ENCODE results near the gene CFAP45. TPM values are rescaled to one million over a fixed set of nuclear protein-coding genes. Genes with fewer than 3 reads are reported as not detected.

CFAP45 gene
- total RNA-seq, 1 experiment from 2014 or later, result 0.40 TPM

DNA sequence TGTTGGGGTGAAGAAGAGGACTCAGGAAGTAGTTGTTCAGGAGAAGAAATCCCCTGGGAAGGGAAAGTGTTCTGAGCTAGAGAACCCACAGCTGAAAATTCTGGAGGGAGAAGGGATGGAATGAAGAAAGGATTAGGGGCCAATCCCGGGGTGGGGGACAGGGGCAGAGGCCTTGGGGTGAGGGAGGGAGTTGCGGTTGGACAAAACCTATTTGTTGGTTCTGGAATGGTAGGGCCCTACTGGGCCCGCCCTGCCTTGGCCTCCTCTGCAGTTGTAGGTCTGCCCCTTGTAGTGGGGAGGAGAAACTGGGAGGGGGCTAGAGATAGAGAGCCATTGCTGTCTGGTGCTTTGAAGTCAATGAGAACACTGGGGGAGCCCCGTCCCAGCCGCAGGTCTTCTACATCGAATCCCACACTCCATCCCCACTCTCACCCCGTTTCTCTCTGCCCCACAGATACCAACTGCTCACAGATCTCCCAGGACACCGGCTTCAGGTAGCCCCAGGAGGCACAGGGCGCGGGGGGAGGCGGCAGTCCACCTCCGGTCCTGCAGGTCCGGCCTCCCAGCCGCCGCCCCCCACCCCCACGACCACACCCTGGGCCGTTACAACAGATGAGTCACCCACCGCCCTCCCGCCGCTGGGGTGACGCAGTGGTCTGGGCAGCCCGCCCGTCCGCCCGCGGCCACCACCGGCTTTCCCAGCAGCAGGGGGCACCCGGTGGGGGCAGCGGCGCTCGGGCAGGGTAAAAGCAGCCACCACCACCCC is 24.2 kb upstream of the CFAP45 start:
- TF ChIP-seq, protein P1, sequence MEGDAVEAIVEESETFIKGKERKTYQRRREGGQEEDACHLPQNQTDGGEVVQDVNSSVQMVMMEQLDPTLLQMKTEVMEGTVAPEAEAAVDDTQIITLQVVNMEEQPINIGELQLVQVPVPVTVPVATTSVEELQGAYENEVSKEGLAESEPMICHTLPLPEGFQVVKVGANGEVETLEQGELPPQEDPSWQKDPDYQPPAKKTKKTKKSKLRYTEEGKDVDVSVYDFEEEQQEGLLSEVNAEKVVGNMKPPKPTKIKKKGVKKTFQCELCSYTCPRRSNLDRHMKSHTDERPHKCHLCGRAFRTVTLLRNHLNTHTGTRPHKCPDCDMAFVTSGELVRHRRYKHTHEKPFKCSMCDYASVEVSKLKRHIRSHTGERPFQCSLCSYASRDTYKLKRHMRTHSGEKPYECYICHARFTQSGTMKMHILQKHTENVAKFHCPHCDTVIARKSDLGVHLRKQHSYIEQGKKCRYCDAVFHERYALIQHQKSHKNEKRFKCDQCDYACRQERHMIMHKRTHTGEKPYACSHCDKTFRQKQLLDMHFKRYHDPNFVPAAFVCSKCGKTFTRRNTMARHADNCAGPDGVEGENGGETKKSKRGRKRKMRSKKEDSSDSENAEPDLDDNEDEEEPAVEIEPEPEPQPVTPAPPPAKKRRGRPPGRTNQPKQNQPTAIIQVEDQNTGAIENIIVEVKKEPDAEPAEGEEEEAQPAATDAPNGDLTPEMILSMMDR (IDR thresholded peaks at IDR 0.05; ENCODE audit: unreplicated experiment), result peak; percentile 5
- ChIA-PET POLR2A (interaction anchor here (0.6 to 4.5 kb wide), 31 partner anchors 8 to 833 kb away, joined by 3 to 62 read pairs (median 4); partner anchors contain the start of genes DUSP23, PEX19 and PIGM), CTCF (interaction anchor here (0.6 to 52.4 kb wide), 17 partner anchors 9 to 904 kb away, joined by 3 to 1675 read pairs (median 5); no protein-coding TSS in a partner anchor)
- Mint-ChIP-seq H3K4me1 (ENCODE audit: insufficient read depth, unreplicated experiment) (peaks cover 51% of the 10 kb centered on the region), H3K36me3 (ENCODE audit: insufficient read depth, unreplicated experiment) (peaks cover 40% of the 10 kb centered on the region), H3K4me3 (ENCODE audit: unreplicated experiment) (peak overlapping the region; percentile 81), H3K9me3 (ENCODE audit: unreplicated experiment) (no peaks in the 10 kb centered on the region), H3K27me3 (ENCODE audit: insufficient read depth, unreplicated experiment) (no peaks in the 10 kb centered on the region), H3K27ac (ENCODE audit: low read depth, unreplicated experiment) (peak overlapping the region; percentile 99)
- peak; percentile 94 for DNase-seq (ENCODE audit: unreplicated experiment)
- TSS peak; percentile 72 for BruUV-seq (replicated peaks)
- intact Hi-C loops (cut with micrococcal nuclease), result loop anchor here (5.0 kb wide), 1 partner anchor 328 kb away; no protein-coding TSS in a partner anchor

DNA sequence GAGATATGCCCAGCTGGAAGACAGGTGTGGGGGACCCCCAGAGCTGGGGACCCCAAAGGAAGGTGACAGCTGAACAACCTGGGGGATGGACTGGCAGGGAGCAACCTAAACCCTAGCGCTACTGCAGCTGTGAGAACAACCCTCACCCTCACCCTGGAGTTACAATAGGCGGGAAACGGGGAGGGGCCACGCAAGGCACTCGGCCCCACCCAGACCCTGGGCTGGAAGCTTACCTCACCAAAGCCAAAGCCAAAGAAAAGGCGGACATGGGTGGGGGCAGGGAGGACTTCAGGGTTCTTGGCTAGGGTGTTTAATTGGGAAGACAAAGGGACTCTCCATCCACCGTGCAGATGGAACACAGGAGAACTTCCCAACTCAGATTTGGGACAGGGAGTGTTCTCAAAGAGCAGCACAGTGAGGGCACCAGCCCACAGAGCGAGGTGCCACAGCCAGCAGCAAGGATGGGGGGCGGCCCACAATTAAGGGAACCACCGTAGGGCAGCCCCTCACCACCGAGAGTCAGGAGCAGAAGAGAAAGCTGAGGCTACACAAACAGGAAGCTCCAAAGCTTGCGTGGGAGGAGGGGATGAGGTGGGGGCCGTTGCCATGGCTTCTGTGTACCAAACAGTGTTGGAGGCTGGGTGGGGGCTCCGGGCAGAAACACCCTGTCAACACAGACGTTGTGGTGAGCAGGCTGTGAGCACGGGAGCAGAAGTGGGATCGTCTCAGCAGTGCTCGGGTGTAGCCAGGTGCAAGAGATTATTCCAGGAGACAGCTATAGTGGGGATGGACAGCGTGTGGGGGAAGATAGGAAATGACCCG is 23.4 kb upstream of the CFAP45 start:
- ChIA-PET CTCF (interaction anchor here (0.5 to 52.4 kb wide), 22 partner anchors 8 to 1921 kb away, joined by 3 to 1675 read pairs (median 4); no protein-coding TSS in a partner anchor), POLR2A (interaction anchor here (0.6 to 4.5 kb wide), 25 partner anchors 7 to 833 kb away, joined by 3 to 62 read pairs (median 4); partner anchors contain the start of genes DUSP23 and PIGM)
- TF ChIP-seq, protein P1 (IDR thresholded peaks at IDR 0.05; ENCODE audit: unreplicated experiment), result no peak
- no TSS peak for BruUV-seq (replicated peaks)
- no peaks in the 10 kb centered on the region for H3K9me3 Mint-ChIP-seq (ENCODE audit: unreplicated experiment)
- H3K27me3 Mint-ChIP-seq (ENCODE audit: insufficient read depth, unreplicated experiment), result no peaks in the 10 kb centered on the region
- peaks cover 52% of the 10 kb centered on the region for H3K4me1 Mint-ChIP-seq (ENCODE audit: insufficient read depth, unreplicated experiment)
- intact Hi-C loops (cut with micrococcal nuclease), result loop anchor here (1.0 to 5.0 kb wide), 2 partner anchors 143 to 329 kb away; partner anchors contain the start of gene DUSP23
- peak; percentile 98 for DNase-seq (ENCODE audit: unreplicated experiment)
- H3K4me3 Mint-ChIP-seq (ENCODE audit: unreplicated experiment), result peak overlapping the region; percentile 81
- peaks cover 48% of the 10 kb centered on the region for H3K36me3 Mint-ChIP-seq (ENCODE audit: insufficient read depth, unreplicated experiment)
- H3K27ac Mint-ChIP-seq (ENCODE audit: low read depth, unreplicated experiment), result peak overlapping the region; percentile 99

DNA sequence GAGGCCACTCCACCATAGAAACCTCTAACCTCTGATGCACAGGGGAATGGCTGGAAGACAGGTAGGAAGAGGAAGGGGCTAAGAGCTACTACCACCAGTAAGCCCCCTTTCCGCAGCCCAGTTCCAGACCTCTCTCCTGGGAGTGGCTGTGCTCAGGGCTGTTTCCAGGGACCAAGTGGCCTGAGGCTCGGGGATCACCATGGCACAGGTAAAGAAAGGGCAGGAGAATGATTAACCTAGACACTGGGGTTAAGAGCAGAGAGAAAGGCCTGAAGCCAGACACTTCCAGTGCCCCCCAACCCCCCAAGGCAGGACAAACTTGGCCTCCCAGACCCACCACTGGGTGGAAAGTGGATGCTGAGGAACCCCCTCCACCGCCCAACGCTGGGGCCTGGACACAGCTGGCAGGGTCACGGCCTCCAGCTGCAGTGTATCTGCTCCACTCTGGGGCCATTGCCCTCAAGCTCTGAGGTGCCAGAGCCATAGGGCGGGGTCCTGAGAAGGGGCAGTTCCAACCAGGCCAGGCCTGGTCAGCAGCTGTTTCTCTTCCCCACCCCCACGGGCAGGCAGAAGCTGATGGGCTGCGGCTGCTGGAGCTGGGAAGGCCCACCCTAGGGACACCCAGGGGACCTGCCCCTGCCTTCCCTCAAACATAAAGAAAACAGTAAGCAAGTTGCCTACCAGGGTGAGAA is 22.7 kb upstream of the CFAP45 start:
- intact Hi-C loops (cut with micrococcal nuclease), result loop anchor here (1.0 to 5.0 kb wide), 2 partner anchors 142 to 330 kb away; partner anchors contain the start of gene DUSP23
- no peak for DNase-seq (ENCODE audit: unreplicated experiment)
- peak overlapping the region; percentile 81 for H3K4me3 Mint-ChIP-seq (ENCODE audit: unreplicated experiment)
- peak overlapping the region; percentile 99 for H3K27ac Mint-ChIP-seq (ENCODE audit: low read depth, unreplicated experiment)
- TF ChIP-seq, protein P1 (IDR thresholded peaks at IDR 0.05; ENCODE audit: unreplicated experiment), result no peak
- peaks cover 55% of the 10 kb centered on the region for H3K36me3 Mint-ChIP-seq (ENCODE audit: insufficient read depth, unreplicated experiment)
- no TSS peak for BruUV-seq (replicated peaks)
- no peaks in the 10 kb centered on the region for H3K27me3 Mint-ChIP-seq (ENCODE audit: insufficient read depth, unreplicated experiment)
- CTCF ChIA-PET, result interaction anchor here (0.5 to 52.4 kb wide), 19 partner anchors 7 to 761 kb away, joined by 3 to 1675 read pairs (median 4); no protein-coding TSS in a partner anchor
- POLR2A ChIA-PET, result interaction anchor here (1.0 to 4.5 kb wide), 13 partner anchors 9 to 693 kb away, joined by 3 to 62 read pairs (median 4); partner anchors contain the start of genes DUSP23 and PIGM
- peaks cover 60% of the 10 kb centered on the region for H3K4me1 Mint-ChIP-seq (ENCODE audit: insufficient read depth, unreplicated experiment)
- no peaks in the 10 kb centered on the region for H3K9me3 Mint-ChIP-seq (ENCODE audit: unreplicated experiment)

Measured in MCF 10A (cell line).